Keratinocyte (primary cell): ENCODE results near the gene BTBD8. TPM values are rescaled to one million over a fixed set of nuclear protein-coding genes. Genes with fewer than 3 reads are reported as not detected.
"Not testable (repeated sequence)": the region's sequence is repeated elsewhere in the genome, so short reads cannot be mapped to it uniquely, and the experiment has no call there.

ENCODE experiments used
- DNase-seq: peaks from one replicate; pipeline ENCODE4 v3.0.0-alpha.2; 2011; ENCODE audit warnings: low read depth, missing footprints, low spot score
- FAIRE-seq: peaks from 2 replicates; lab custom pipeline; 2011; peaks lifted over from hg19 to GRCh38; lab: Jason Lieb, UNC
- H2AFZ ChIP-seq: 2 replicates; pipeline ENCODE4 v1.6.0; 2012; ENCODE audit warnings: low read length, control low read depth, inconsistent platforms; ENCODE audit not compliant: control insufficient read depth
- H3K27ac ChIP-seq: 2 replicates; pipeline ENCODE4 v1.5.1; 2011; ENCODE audit warnings: low read length; ENCODE audit not compliant: control insufficient read depth, insufficient read depth
- H3K27me3 ChIP-seq: 3 replicates; pipeline ENCODE4 v1.6.0; 2011; ENCODE audit warnings: low read length; ENCODE audit not compliant: control insufficient read depth, insufficient read depth; ENCODE audit errors: extremely low read depth
- H3K36me3 ChIP-seq, 2 experiments: 2 replicates in 1 of 2; 3 replicates in 1 of 2; pipeline ENCODE4 v1.5.1; 2011; ENCODE audit warnings: low read length in 2 of 2, mild to moderate bottlenecking in 1 of 2; ENCODE audit not compliant: control insufficient read depth in 2 of 2, insufficient read depth in 2 of 2; ENCODE audit errors: extremely low read depth in 1 of 2
- H3K4me1 ChIP-seq: 3 replicates; pipeline ENCODE4 v1.5.1; 2011; ENCODE audit warnings: low read length; ENCODE audit not compliant: control insufficient read depth, insufficient read depth; ENCODE audit errors: extremely low read depth
- H3K4me2 ChIP-seq: 3 replicates; pipeline ENCODE4 v1.6.0; 2011; ENCODE audit warnings: low read depth, low read length; ENCODE audit not compliant: control insufficient read depth, insufficient read depth; ENCODE audit errors: extremely low read depth
- H3K4me3 ChIP-seq, 3 experiments: fragments of 200-600 bp in 1 of 3; sonication (generic) in 1 of 3; 2 replicates in 2 of 3; 3 replicates in 1 of 3; pipeline ENCODE4 v1.5.1; 2011 to 2016; ENCODE audit warnings: low read length in 3 of 3, mild to moderate bottlenecking in 3 of 3, control low read depth in 2 of 3, inconsistent platforms in 1 of 3, low read depth in 1 of 3, mixed read lengths in 1 of 3, mixed run types in 1 of 3, moderate library complexity in 1 of 3; ENCODE audit not compliant: control insufficient read depth in 2 of 3, insufficient read depth in 2 of 3; ENCODE audit errors: extremely low read depth in 1 of 3
- H3K79me2 ChIP-seq: 2 replicates; pipeline ENCODE4 v1.6.0; 2012; ENCODE audit warnings: low read length; ENCODE audit not compliant: control insufficient read depth, insufficient read depth
- H3K9ac ChIP-seq: 3 replicates; pipeline ENCODE4 v1.6.0; 2011; ENCODE audit warnings: low read length; ENCODE audit not compliant: control insufficient read depth, insufficient read depth; ENCODE audit errors: extremely low read depth
- H3K9me1 ChIP-seq: 3 replicates; pipeline ENCODE4 v1.6.0; 2011; ENCODE audit warnings: low read length; ENCODE audit not compliant: control insufficient read depth, insufficient read depth; ENCODE audit errors: extremely low read depth
- H3K9me3 ChIP-seq: 2 replicates; pipeline ENCODE4 v1.5.1; 2012; ENCODE audit warnings: low read depth, low read length; ENCODE audit not compliant: control insufficient read depth
- H4K20me1 ChIP-seq: 3 replicates; pipeline ENCODE4 v1.6.0; 2011; ENCODE audit warnings: low read length; ENCODE audit not compliant: control insufficient read depth, insufficient read depth; ENCODE audit errors: extremely low read depth
- EZH2 ChIP-seq: IDR thresholded peaks from one replicate; pipeline ENCODE4 v1.6.1; 2012; ENCODE audit warnings: inconsistent platforms, mild to moderate bottlenecking, low read length, moderate library complexity
- dilution Hi-C: fragments of 300-500 bp; cut with MboI; formaldehyde crosslinking; loops from one replicate; pipeline ENCODE4 v1.7.0; 2020; ENCODE audit warnings: low sequenced_read_pairs; ENCODE audit not compliant: extremely low pct_ligation_motif_present
- polyA plus RNA-seq, 5 experiments: library from polyadenylated mRNA; depleted of rRNA in 3 of 5; stranded (reverse) in 3 of 5; stranded (forward) in 1 of 5; unstranded in 1 of 5; fragments of >200 nt; gene quantifications; 1 replicate in 1 of 5; 2 replicates in 3 of 5; 3 replicates in 1 of 5; pipeline versions ENCODE4 v1.2.1 to v1.2.3, GENCODE V29; 2011 to 2012; ENCODE audit warnings: missing spikeins in 2 of 5, low read depth in 1 of 5, low replicate concordance in 1 of 5
- TF ChIP-seq, protein P1 (sequence below), 3 experiments: IDR thresholded peaks in 1 of 3; conservative IDR thresholded peaks in 1 of 3; optimal IDR thresholded peaks in 1 of 3; 2 replicates in 2 of 3; 3 replicates in 1 of 3; pipeline versions ENCODE3 to v1.5.1; 2011; ENCODE audit warnings: low read length in 3 of 3, mild to moderate bottlenecking in 3 of 3, moderate library complexity in 2 of 3, control low read depth in 1 of 3, inconsistent platforms in 1 of 3; ENCODE audit not compliant: insufficient read depth in 2 of 3; ENCODE audit errors: extremely low read depth in 1 of 3

The BTBD8 gene
- polyA plus RNA-seq, 1 donor (not counting 4 experiments of a cell fraction or from before 2014, with no cell fraction given): 1.4 TPM

DNA sequence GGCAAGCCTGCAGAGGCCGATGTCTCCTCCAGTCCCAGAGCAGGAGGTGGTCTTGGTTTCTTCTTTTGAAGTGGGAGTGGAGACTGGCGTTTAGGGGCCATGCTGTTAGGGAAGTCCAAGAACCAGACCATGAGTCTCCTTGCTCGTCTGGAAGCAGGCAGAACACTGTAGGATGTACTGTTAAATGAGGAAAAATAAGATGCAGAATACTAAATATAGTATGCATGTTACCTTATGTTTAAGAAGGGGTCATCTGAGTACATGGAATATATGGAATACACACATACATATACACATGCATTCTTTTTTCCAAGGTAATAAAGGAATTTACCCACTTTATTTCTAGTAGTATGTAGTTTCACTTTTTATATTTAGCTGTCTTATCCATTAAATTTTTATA lies 4.8 kb upstream of the BTBD8 start, which contains the start of gene SETSIP:
SETSIP (minus strand) TSS at position 101 of the 400 bp plus-strand sequence; CDS start at position 101, 0 bp downstream.
- no peak within 1 kb of the TSS for H3K9ac ChIP-seq
- dilution Hi-C loops: no loop called here
- H3K9me3 ChIP-seq: no peaks in the 10 kb centered on the region
- H4K20me1 ChIP-seq: no peaks in the 10 kb centered on the region
- H3K4me3 ChIP-seq: no peak within 1 kb of the TSS
- TF ChIP-seq EZH2: no peak
- TF ChIP-seq, protein P1, sequence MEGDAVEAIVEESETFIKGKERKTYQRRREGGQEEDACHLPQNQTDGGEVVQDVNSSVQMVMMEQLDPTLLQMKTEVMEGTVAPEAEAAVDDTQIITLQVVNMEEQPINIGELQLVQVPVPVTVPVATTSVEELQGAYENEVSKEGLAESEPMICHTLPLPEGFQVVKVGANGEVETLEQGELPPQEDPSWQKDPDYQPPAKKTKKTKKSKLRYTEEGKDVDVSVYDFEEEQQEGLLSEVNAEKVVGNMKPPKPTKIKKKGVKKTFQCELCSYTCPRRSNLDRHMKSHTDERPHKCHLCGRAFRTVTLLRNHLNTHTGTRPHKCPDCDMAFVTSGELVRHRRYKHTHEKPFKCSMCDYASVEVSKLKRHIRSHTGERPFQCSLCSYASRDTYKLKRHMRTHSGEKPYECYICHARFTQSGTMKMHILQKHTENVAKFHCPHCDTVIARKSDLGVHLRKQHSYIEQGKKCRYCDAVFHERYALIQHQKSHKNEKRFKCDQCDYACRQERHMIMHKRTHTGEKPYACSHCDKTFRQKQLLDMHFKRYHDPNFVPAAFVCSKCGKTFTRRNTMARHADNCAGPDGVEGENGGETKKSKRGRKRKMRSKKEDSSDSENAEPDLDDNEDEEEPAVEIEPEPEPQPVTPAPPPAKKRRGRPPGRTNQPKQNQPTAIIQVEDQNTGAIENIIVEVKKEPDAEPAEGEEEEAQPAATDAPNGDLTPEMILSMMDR (optimal IDR thresholded peaks at IDR 0.05 in 1 of 3, IDR thresholded peaks at IDR 0.05 in 1 of 3, conservative IDR thresholded peaks at IDR 0.05 in 1 of 3; ENCODE audit: extremely low read depth in 1 of 3, insufficient read depth in 2 of 3, low read length in 3 of 3): no peak
- DNase-seq (no peak), FAIRE-seq (no peak)
- no peaks in the 10 kb centered on the region for H3K4me1 ChIP-seq
- H2AFZ ChIP-seq: no peak within 1 kb of the TSS
- H3K79me2 ChIP-seq: no peaks in the 10 kb centered on the region
- no peaks in the 10 kb centered on the region for H3K36me3 ChIP-seq
- H3K27me3 ChIP-seq: no peaks in the 10 kb centered on the region
- H3K9me1 ChIP-seq: no peaks in the 10 kb centered on the region
- no peak within 1 kb of the TSS for H3K27ac ChIP-seq
- H3K4me2 ChIP-seq: no peak within 1 kb of the TSS

DNA sequence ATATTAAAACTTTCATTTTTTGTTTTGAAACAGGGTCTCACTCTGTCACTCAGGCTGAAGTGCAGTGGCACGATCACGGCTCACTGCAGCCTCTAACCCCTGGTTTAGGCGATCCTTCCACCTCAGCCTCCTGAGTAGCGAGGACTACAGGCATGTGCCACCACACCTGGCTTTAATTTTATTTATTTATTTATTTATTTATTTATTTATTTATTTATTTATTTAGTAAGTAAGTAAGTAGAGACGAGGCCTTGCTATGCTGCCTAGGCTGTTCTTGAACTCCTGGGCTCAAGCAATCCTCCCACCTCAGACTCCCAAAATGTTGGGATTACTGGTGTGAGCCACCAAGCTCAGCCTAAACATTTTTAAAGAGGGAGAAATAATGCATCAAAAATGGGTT lies 3.8 kb upstream of the BTBD8 start:
- H3K9ac ChIP-seq: no peak overlapping the region
- no peaks in the 10 kb centered on the region for H3K27me3 ChIP-seq
- FAIRE-seq (no peak), DNase-seq (no peak)
- H3K79me2 ChIP-seq: no peaks in the 10 kb centered on the region
- dilution Hi-C loops: no loop called here
- no peaks in the 10 kb centered on the region for H4K20me1 ChIP-seq
- no peak overlapping the region for H2AFZ ChIP-seq
- H3K4me3 ChIP-seq: no peak overlapping the region
- H3K9me3 ChIP-seq: no peaks in the 10 kb centered on the region
- no peaks in the 10 kb centered on the region for H3K9me1 ChIP-seq
- H3K4me2 ChIP-seq: no peak overlapping the region
- no peaks in the 10 kb centered on the region for H3K36me3 ChIP-seq
- no peak overlapping the region for H3K27ac ChIP-seq
- H3K4me1 ChIP-seq: peaks cover 4% of the 10 kb centered on the region
- TF ChIP-seq, protein P1 (optimal IDR thresholded peaks at IDR 0.05 in 1 of 3, IDR thresholded peaks at IDR 0.05 in 1 of 3, conservative IDR thresholded peaks at IDR 0.05 in 1 of 3; ENCODE audit: extremely low read depth in 1 of 3, insufficient read depth in 2 of 3, low read length in 3 of 3): no peak
- TF ChIP-seq EZH2: no peak

DNA sequence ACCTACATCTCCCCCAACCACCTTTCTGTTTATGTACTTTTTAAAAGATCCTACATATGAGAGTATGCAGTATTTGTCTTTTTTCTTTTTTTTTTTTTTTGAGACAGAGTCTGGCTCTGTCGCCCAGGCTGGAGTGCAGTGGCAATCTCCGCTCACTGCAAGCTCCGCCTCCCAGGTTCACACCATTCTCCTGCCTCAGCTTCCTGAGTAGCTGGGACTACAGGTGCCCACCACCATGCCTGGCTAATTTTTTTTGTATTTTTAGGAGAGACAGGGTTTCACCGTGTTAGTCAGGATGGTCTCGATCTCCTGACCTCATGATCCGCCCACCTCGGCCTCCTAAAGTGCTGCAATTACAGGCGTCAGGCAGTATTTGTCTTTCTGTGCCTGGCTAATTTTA lies 2.1 kb upstream of the BTBD8 start:
- H3K27me3 ChIP-seq, H3K9me3 ChIP-seq, H3K4me3 ChIP-seq, H3K9ac ChIP-seq, H4K20me1 ChIP-seq, DNase-seq, dilution Hi-C loops, H2AFZ ChIP-seq, H3K4me2 ChIP-seq, H3K9me1 ChIP-seq, H3K27ac ChIP-seq, H3K4me1 ChIP-seq, FAIRE-seq, H3K79me2 ChIP-seq, H3K36me3 ChIP-seq: not testable (repeated sequence)
